Activated T-helper 9 cell treated with anti-CD3 and anti-CD28 coated beads, Interleukin-2, amount 50 U/mL, for 16 hours (primary cell): ENCODE measurements around the gene FAM229A.

Experiments used
- DNase-seq: peaks from one replicate; pipeline ENCODE4 v3.0.0-alpha.2; 2020; ENCODE audit warnings: low read depth

FAM229A gene

GRCh38 chr1:32330558-32331151 is 31.6 kb downstream of the FAM229A start:
- no peak for DNase-seq

DNA sequence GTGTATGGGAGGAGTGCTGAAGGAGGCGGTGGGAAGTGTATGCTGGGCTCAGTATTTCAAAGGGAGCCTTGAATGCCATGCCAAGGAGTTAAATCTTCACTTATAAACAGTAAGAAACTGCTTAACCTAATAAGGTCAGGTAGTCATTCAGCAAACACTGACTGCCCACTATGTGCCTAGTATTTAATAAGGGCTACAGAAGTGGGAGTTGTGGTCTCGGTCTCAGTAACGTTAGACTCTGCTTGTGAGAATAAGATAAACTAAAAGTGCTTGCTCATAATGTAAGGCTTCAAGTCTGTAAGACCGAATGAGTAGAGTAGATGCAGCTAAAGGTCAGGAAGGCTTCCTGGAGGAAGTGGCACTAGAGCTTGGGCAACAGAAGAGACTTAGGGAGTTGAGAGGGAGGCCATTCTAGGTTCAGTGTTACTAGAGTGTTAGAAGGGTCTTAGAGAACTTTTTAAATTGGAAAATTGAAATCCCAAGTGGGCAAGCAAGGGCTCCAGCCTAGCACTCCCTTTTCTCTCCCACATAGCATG is 32.3 kb downstream of the FAM229A start:
- DNase-seq, result no peak

DNA sequence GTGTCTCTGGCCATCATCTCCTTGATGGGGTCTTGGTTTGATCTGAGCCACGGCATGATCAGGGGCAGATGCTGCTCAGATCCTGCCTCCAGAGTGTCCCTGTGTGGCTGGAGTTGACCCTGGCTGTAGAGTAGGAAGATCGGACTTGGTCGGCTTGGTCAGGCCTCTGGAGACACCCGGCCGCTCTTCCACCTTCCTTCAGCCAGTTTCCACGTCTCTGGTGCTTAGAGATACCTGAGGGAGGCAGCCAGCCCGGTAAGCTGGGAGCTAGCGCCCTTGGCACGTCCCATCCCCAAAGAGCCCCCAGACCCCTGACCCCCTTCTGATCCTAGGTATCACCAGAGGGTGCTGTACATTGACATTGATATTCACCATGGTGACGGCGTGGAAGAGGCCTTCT is 35.1 kb downstream of the FAM229A start:
- DNase-seq, result no peak

DNA sequence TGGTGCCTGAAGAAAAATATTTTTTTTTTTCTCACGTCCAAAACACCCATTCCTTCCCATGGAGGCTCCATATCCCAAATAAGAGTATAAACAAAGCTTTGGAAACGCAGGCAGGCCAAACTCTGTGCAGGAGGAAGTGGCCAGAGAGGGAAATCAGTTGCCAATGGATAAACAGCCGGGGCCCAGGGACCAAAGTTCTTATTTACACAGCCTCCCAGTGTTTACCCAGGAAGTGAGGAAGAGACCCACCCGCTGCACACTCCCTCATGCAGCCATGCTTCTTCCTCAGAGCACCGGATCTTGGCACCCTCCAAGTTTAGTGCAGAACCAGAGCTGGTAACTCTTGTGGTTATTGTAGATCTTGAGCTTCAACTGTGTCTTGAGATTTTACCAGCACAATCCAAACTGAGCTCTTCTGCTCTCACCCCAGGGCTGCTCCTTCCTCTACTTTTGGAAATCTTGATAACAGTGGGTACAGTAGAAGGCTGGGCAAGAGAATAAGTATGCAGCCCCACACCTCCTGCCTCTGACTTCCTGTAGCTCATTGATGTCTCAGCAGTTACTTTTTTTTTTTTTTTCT is 40.5 kb downstream of the FAM229A start:
- DNase-seq, result no peak

DNA sequence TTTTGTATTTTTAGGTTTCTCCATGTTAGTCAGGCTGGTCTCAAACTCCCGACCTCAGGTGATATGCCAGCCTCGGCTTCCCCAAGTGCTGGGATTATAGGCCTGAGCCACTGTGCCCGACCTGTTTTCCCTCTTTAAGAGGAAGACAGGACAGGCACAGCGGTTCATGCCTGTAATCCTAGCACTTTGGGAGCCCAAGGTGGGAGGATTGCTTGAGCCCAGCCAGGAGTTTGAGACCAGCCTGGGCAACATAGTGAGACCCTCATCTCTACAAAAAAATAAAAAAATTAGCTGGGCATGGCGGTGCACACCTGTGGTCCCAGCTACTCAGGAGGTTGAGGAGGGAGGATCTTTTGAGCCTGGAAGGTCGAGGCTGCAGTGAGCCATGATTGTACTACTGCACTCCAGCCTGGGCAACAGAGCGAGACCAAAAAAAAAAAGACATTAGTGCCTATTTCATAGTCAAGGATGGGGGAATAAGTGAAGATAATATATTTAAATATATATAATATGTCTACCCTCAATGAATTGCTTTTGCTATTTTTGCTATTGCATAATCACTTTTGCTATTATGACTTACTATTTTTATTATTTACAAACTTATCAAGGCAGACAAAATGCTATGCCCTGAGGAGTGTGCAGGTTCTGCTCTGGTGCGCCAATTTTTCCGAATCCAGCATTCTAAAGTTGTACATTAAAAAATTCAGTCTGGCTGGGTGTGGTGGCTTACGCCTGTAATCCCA is 44.0 kb downstream of the FAM229A start:
- DNase-seq, result no peak

- DNase-seq, result no peak
Measured at GRCh38 chr1:32316903-32317277, 45.4 kb downstream of the FAM229A start.

DNA sequence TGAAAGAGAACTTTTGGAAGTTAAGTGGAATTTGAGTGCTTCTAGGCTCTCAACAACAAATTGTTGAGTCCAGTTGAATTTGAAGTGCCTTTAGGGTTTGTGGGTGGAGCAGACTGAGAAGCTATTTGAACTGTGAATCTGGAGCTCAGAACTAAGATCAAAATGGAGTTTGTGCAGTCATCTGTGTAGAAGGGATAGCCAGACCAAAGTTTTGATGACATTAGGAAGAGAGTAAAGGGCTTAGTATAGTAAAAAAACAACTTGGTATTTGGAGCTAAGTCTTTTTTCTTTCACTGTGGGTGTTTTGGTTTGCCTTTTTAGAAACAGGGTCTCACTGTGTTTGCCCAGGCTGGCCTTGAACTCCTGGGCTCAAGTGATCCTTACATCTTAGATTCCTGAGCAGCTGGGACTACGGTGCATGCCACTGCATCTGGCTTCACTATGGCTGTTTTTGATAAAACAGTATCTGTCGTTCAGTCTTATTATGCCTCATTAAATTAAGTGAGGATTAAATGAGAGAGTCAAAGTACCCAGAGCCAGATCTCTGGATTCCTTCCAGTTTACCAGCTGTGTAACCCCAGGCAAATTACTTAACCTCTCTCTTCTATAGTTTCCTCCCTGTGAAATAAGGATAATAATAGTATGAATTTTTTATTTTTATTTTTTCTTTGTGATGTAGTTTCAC is 50.4 kb downstream of the FAM229A start:
- DNase-seq, result no peak
